Measurements from ENCODE around the gene KLK3. TPM values are rescaled to one million over a fixed set of nuclear protein-coding genes. Genes with fewer than 3 reads are reported as not detected.

The KLK3 gene
- total RNA-seq, 1 experiment from 2014 or later = not detected

GRCh38 chr19:50822661-50823208, 32.0 kb upstream of the KLK3 start:
- Histone ChIP-seq H3K36me3 (no peaks in the 10 kb centered on the region), H3K9me3 (replicated peaks) (no peaks in the 10 kb centered on the region), H3K4me1 (replicated peaks) (no peaks in the 10 kb centered on the region; the same call in 1 of the 2 replicates), H3K27me3 (replicated peaks) (peaks cover 33% of the 10 kb centered on the region), H3K4me3 (no peak overlapping the region), H3K27ac (no peak overlapping the region)
- DNase-seq (ENCODE audit: low read depth in 1 of 2, low spot score in 2 of 2) = no peak

GRCh38 chr19:50823389-50824042, 31.2 kb upstream of the KLK3 start, which contains the start of gene KLK1:
Gene KLK1 (minus strand): TSS chr19:50823787. CDS start chr19:50823748, 39 bp downstream.
- no peak for DNase-seq (ENCODE audit: low read depth in 1 of 2, low spot score in 2 of 2)
- no peaks in the 10 kb centered on the region for H3K4me1 ChIP-seq (replicated peaks)
- H3K27me3 ChIP-seq (replicated peaks) = peaks cover 28% of the 10 kb centered on the region
- no peaks in the 10 kb centered on the region for H3K9me3 ChIP-seq (replicated peaks)
- no peak within 1 kb of the TSS for H3K27ac ChIP-seq
- H3K4me3 ChIP-seq = no peak within 1 kb of the TSS
- H3K36me3 ChIP-seq = no peaks in the 10 kb centered on the region

DNA sequence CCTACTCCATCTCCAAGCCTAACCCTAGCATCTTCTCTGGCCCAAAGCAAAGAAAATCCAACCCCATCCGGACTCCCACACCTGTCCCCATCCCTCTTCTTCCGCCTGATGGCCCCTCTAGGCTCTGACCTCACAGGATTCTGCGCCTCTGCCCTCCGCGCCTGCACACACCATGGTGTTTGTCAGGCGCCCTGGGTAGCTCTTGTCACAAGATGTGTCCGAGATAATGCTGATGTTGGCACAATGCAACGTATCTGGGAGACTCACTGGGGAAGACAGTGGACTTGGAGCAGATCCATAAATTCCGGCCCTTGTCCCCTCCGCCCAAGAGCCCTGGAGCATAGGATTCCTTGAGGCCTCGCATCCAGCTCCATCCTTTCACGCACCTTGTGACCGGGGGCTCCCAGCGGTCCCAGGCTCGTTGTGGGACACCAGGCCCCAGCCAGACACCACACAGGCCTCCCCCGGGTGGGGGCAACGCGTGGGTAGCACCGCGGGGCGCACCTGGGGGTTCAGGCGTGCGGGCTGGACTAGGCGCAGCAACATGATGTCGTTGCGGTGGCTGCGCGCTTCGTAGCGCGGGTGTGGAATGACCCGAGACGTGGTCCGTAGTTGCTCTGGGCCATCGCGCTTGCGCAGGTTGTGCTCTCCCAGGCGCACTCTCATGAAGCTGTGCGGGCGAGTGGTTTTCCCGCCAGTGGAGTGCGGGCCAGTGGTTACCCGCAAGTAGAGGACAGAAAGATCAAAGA, 28.0 kb upstream of the KLK3 start:
- no peaks in the 10 kb centered on the region for H3K9me3 ChIP-seq (replicated peaks)
- no peak for DNase-seq (ENCODE audit: low read depth in 1 of 2, low spot score in 2 of 2)
- no peaks in the 10 kb centered on the region for H3K4me1 ChIP-seq (replicated peaks)
- no peak overlapping the region for H3K4me3 ChIP-seq
- peaks cover 9% of the 10 kb centered on the region; the same call in 1 of the 2 replicates for H3K27me3 ChIP-seq (replicated peaks)
- H3K27ac ChIP-seq = no peak overlapping the region
- H3K36me3 ChIP-seq = no peaks in the 10 kb centered on the region

DNA sequence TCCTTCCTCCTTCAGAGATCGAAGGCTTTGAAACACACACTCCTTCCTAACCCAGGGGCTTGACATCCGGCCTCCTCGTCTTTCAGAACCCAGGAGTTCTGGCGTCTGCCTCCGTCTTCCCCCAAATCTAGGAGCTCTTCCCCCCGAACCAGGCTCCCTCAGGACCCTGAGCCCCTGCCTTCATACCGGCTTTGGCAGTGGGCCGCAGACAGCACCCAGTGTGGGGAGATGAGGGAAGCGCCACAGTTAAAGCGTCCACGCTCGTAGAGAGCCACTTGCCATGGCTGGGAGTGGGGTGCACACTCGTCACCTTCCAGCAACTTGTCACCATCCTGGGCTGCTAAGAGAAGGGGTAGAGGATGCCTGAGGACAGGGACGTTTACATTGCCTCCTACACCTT, 27.2 kb upstream of the KLK3 start:
- Histone ChIP-seq H3K9me3 (replicated peaks) (no peaks in the 10 kb centered on the region), H3K27me3 (replicated peaks) (0 out of 2 replicates have a peak, but pooled peaks cover 4% of the 10 kb centered on the region), H3K27ac (no peak overlapping the region), H3K36me3 (no peaks in the 10 kb centered on the region), H3K4me3 (no peak overlapping the region), H3K4me1 (replicated peaks) (no peaks in the 10 kb centered on the region)
- no peak for DNase-seq (ENCODE audit: low read depth in 1 of 2, low spot score in 2 of 2)

GRCh38 chr19:50829801-50830200, 24.9 kb upstream of the KLK3 start:
- DNase-seq (ENCODE audit: low read depth in 1 of 2, low spot score in 2 of 2) = no peak
- H3K27ac ChIP-seq = no peak overlapping the region
- H3K9me3 ChIP-seq (replicated peaks) = no peaks in the 10 kb centered on the region
- no peaks in the 10 kb centered on the region for H3K36me3 ChIP-seq
- H3K4me3 ChIP-seq = no peak overlapping the region
- H3K4me1 ChIP-seq (replicated peaks) = no peaks in the 10 kb centered on the region
- H3K27me3 ChIP-seq (replicated peaks) = peaks cover 6% of the 10 kb centered on the region; the same call in 1 of the 2 replicates

DNA sequence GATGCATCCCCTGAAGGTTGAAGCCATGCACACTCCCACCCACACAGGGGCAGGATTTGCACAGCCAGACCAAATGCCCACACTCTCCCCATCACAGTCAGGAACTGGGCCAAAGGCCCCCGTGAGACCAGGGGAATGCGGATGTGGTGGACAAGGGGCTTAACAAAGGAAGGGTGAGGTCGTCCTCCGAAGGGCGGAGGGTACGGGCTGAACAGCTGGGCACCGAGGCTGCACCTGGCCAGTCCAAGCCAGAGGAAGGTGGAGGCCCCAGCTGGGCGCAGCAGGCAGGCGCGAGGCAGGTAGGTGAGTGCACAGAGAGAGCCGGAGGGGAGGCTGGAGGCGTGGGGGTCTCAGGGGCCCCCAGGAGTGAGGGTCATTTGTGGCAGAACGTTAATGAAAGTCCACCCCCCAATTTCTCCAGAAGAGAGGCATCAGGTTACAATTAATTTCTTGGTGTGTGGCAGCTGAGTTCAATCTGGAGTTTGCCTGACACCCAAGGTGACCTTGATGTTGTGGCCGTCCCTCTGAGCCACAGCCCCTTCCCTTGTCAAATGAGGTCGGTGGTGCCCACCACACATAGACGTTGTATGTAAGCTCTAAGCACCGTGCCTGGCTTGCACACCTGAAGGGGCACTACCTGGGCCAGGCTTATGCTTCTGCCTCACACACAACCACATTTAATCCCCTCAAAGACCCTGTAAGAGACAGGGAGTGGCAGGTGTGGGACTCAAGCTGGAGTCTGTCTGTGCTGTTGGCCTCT, 24.3 kb upstream of the KLK3 start:
- H3K9me3 ChIP-seq (replicated peaks) = no peaks in the 10 kb centered on the region
- no peaks in the 10 kb centered on the region; the same call in 1 of the 2 replicates for H3K4me1 ChIP-seq (replicated peaks)
- DNase-seq (ENCODE audit: low read depth in 1 of 2, low spot score in 2 of 2) = no peak
- H3K4me3 ChIP-seq = no peak overlapping the region
- H3K27me3 ChIP-seq (replicated peaks) = peaks cover 7% of the 10 kb centered on the region; the same call in 1 of the 2 replicates
- no peak overlapping the region for H3K27ac ChIP-seq
- no peaks in the 10 kb centered on the region for H3K36me3 ChIP-seq

GRCh38 chr19:50831026-50831396, 23.7 kb upstream of the KLK3 start:
- no peaks in the 10 kb centered on the region for H3K36me3 ChIP-seq
- H3K4me3 ChIP-seq = no peak overlapping the region
- H3K27ac ChIP-seq = no peak overlapping the region
- no peaks in the 10 kb centered on the region for H3K9me3 ChIP-seq (replicated peaks)
- no peak for DNase-seq (ENCODE audit: low read depth in 1 of 2, low spot score in 2 of 2)
- H3K27me3 ChIP-seq (replicated peaks) = peaks cover 7% of the 10 kb centered on the region; the same call in 1 of the 2 replicates
- peaks cover 4% of the 10 kb centered on the region; the same call in 1 of the 2 replicates for H3K4me1 ChIP-seq (replicated peaks)

GRCh38 chr19:50832666-50833065, 22.0 kb upstream of the KLK3 start:
- Histone ChIP-seq H3K4me3 (no peak overlapping the region), H3K4me1 (replicated peaks) (peaks cover 6% of the 10 kb centered on the region; the same call in 1 of the 2 replicates), H3K27me3 (replicated peaks) (peaks cover 12% of the 10 kb centered on the region), H3K9me3 (replicated peaks) (no peaks in the 10 kb centered on the region), H3K36me3 (no peaks in the 10 kb centered on the region), H3K27ac (no peak overlapping the region)
- DNase-seq (ENCODE audit: low read depth in 1 of 2, low spot score in 2 of 2) = no peak

DNA sequence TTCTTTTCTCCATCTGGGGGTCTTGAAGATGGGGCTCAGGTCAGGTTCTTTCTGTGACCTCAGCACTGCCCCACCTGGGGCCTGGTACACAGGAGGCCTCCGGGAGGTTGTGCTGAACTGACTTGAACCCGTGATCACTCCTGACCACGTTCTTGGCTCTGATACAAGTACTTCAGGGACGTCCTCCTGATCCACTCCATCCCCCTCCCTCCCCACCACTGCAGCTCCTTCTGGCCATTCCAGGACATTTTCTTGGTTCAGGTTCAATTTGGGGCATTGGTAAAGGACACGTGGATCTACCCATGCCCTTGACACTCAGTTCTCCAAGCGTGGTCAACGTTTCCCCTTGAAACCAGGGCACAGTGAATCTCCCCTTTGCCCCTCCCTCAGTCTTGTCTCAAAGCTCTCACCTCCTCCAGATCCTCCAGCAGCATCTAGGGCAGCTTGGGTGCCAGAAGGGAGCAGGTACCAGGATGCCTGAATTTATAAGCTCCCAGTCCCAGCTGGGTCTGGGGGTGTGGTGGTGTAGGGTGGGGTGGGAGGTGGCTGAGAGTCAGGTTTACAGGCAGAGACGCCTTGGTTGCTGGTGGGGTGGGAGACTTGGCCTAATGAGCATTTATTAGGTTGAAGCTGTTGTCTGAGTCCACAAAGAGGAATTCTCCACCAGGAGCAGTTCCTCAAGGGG, 21.5 kb upstream of the KLK3 start, which contains the start of gene KLK15:
Gene KLK15 (minus strand): TSS at position 458 of the 685 bp plus-strand sequence. CDS start 2,082 bp downstream, outside the sequence.
- H3K27ac ChIP-seq = no peak within 1 kb of the TSS
- no peak within 1 kb of the TSS for H3K4me3 ChIP-seq
- no peaks in the 10 kb centered on the region for H3K36me3 ChIP-seq
- H3K4me1 ChIP-seq (replicated peaks) = peaks cover 6% of the 10 kb centered on the region; the same call in 1 of the 2 replicates
- peaks cover 12% of the 10 kb centered on the region for H3K27me3 ChIP-seq (replicated peaks)
- no peak for DNase-seq (ENCODE audit: low read depth in 1 of 2, low spot score in 2 of 2)
- H3K9me3 ChIP-seq (replicated peaks) = no peaks in the 10 kb centered on the region

DNA sequence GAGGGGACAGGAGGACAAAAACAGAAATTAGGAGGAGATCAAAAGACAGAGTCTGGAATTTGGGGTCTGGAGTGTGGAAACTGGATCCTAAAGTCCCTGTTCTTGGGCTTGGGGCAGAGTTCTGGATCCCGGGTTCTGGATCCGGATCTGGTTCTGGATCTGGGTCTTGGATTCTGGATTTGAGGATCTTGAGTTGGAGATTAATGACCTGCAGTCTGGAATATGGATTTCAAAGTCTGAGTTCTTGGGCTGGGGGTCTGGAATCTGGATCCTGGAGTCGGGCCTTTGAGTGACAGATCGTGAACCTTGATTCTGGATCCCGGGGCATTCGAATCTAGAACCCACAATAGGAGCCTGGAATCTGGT, 20.9 kb upstream of the KLK3 start:
- Histone ChIP-seq H3K9me3 (replicated peaks) (no peaks in the 10 kb centered on the region), H3K36me3 (no peaks in the 10 kb centered on the region), H3K4me1 (replicated peaks) (peaks cover 6% of the 10 kb centered on the region; the same call in 1 of the 2 replicates), H3K4me3 (no peak overlapping the region), H3K27ac (no peak overlapping the region), H3K27me3 (replicated peaks) (peaks cover 12% of the 10 kb centered on the region)
- DNase-seq (ENCODE audit: low read depth in 1 of 2, low spot score in 2 of 2) = no peak

DNA sequence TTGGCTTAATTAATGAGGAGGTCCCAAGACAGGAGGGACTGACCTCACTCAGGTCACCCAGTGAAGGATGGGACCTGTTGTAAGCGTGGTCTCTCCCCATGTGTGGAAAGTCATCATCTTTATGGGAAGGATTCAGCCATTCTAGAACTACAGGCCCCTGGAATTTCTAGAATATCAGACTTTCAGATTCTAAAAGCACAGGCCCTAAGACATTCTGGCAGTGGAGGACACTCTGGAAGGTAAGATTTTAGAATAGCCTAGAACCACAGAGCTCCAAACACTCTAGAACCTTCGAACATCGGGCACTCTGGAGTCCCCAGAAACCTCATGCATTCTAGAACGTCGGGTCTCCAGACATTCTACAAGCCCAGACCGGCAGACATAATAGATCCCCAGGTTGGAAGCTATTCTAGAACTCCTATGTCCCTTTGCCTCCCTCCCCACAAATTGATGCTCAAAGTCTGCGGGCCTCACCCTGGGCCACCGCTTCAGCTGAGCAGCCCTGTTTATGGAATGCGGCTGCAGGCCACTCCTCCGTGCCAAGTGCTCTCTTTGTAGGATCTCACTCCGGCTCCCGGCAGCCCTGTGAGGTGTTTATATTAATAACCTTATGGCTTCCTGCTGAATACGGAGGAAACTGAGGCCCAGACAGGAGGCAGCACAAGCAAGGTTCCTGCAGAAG, 19.5 kb upstream of the KLK3 start:
- peaks cover 12% of the 10 kb centered on the region for H3K27me3 ChIP-seq (replicated peaks)
- no peak for DNase-seq (ENCODE audit: low read depth in 1 of 2, low spot score in 2 of 2)
- H3K27ac ChIP-seq = no peak overlapping the region
- H3K4me1 ChIP-seq (replicated peaks) = peaks cover 6% of the 10 kb centered on the region; the same call in 1 of the 2 replicates
- H3K36me3 ChIP-seq = no peaks in the 10 kb centered on the region
- H3K9me3 ChIP-seq (replicated peaks) = no peaks in the 10 kb centered on the region
- peak overlapping the region; percentile 38 for H3K4me3 ChIP-seq

GRCh38 chr19:50835785-50836542, 18.8 kb upstream of the KLK3 start:
- DNase-seq (ENCODE audit: low read depth in 1 of 2, low spot score in 2 of 2) = peak; percentile 39 to 57
- no peak overlapping the region for H3K27ac ChIP-seq
- H3K27me3 ChIP-seq (replicated peaks) = peaks cover 12% of the 10 kb centered on the region
- no peaks in the 10 kb centered on the region for H3K36me3 ChIP-seq
- H3K4me3 ChIP-seq = peak overlapping the region; percentile 38
- H3K9me3 ChIP-seq (replicated peaks) = no peaks in the 10 kb centered on the region
- H3K4me1 ChIP-seq (replicated peaks) = peaks cover 6% of the 10 kb centered on the region; the same call in 1 of the 2 replicates

Measured in SJSA1 (cell line).